Ishikawa (cell line): ENCODE data around the gene ARHGEF28.

Experiments used
- CREB1 ChIP-seq: IDR thresholded peaks from 2 replicates; pipeline ENCODE4 v1.6.1; 2012; ENCODE audit warnings: low read depth
- EP300 ChIP-seq: IDR thresholded peaks from 2 replicates; pipeline ENCODE4 v1.6.1; 2012; ENCODE audit warnings: borderline replicate concordance
- NFIC ChIP-seq: IDR thresholded peaks from 2 replicates; pipeline ENCODE4 v1.6.1; 2012
- TAF1 ChIP-seq: IDR thresholded peaks from 2 replicates; pipeline ENCODE4 v1.6.1; 2012; ENCODE audit warnings: low read depth, mild to moderate bottlenecking
- TEAD4 ChIP-seq: IDR thresholded peaks from 2 replicates; pipeline ENCODE4 v1.6.1; 2012
- YY1 ChIP-seq: IDR thresholded peaks from 2 replicates; pipeline ENCODE4 v1.6.1; 2012; ENCODE audit warnings: low read depth
- TF ChIP-seq, protein P1 (sequence below): IDR thresholded peaks from 2 replicates; pipeline ENCODE4 v1.6.1; 2012
- TF ChIP-seq, protein P2 (sequence below): IDR thresholded peaks from 2 replicates; pipeline ENCODE4 v1.6.1; 2012; ENCODE audit warnings: low read depth, mild to moderate bottlenecking
- TF ChIP-seq, protein P3 (sequence below): IDR thresholded peaks from 2 replicates; pipeline ENCODE4 v1.6.1; 2012

DNA sequence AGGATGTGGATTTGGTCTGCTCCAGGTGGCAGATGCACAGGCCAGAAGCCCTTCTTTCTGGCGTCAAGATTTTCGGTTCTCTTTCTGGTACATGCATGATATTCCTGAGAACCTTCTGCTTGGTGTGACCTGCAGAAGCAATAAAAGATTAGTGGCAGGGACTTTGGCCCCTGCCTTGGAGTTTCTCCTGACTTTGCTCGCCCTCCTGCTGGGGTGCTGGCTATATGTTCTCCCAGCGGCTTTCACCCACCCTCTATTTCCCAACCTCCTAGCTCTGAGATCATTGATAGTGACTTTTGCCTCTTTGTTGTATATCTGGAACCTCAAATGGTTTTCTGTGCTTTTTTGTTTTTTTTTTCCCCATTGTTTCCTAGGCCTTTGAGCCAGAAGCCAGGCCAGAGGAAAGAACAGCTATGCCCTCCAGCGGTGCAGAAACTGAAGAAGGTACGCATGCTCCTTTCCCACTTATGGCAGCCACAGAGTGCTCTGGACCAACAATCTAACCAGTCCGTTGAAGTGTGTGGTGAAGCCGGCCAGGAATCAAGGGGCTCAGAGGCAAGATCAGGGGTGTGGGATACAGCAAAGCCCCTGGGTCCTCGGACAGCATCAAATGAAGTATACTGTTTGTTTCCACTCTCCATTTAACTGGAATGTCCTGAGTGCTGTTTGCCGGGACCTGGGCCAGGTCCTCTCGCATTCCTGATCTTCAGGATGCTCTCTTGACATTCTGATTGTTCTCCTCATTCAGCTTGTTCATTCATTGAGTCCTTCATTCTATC lies 154.5 kb downstream of the ARHGEF28 start:
- TF ChIP-seq TEAD4 (no peak), EP300 (no peak), CREB1 (no peak), NFIC (no peak), YY1 (no peak), TAF1 (no peak)
- TF ChIP-seq, protein P1, sequence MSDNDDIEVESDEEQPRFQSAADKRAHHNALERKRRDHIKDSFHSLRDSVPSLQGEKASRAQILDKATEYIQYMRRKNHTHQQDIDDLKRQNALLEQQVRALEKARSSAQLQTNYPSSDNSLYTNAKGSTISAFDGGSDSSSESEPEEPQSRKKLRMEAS, result no peak
- TF ChIP-seq, protein P2, sequence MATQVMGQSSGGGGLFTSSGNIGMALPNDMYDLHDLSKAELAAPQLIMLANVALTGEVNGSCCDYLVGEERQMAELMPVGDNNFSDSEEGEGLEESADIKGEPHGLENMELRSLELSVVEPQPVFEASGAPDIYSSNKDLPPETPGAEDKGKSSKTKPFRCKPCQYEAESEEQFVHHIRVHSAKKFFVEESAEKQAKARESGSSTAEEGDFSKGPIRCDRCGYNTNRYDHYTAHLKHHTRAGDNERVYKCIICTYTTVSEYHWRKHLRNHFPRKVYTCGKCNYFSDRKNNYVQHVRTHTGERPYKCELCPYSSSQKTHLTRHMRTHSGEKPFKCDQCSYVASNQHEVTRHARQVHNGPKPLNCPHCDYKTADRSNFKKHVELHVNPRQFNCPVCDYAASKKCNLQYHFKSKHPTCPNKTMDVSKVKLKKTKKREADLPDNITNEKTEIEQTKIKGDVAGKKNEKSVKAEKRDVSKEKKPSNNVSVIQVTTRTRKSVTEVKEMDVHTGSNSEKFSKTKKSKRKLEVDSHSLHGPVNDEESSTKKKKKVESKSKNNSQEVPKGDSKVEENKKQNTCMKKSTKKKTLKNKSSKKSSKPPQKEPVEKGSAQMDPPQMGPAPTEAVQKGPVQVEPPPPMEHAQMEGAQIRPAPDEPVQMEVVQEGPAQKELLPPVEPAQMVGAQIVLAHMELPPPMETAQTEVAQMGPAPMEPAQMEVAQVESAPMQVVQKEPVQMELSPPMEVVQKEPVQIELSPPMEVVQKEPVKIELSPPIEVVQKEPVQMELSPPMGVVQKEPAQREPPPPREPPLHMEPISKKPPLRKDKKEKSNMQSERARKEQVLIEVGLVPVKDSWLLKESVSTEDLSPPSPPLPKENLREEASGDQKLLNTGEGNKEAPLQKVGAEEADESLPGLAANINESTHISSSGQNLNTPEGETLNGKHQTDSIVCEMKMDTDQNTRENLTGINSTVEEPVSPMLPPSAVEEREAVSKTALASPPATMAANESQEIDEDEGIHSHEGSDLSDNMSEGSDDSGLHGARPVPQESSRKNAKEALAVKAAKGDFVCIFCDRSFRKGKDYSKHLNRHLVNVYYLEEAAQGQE, result no peak
- TF ChIP-seq, protein P3, sequence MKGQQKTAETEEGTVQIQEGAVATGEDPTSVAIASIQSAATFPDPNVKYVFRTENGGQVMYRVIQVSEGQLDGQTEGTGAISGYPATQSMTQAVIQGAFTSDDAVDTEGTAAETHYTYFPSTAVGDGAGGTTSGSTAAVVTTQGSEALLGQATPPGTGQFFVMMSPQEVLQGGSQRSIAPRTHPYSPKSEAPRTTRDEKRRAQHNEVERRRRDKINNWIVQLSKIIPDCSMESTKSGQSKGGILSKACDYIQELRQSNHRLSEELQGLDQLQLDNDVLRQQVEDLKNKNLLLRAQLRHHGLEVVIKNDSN, result no peak
